Coronary artery (tissue), 2 donors: Measurements from ENCODE around the gene EEIG2.

Source experiments
- DNase-seq: peaks from one replicate; pipeline ENCODE4 v3.0.0-alpha.2; 2017; ENCODE audit warnings: low spot score
- H3K27ac ChIP-seq, 2 donors: fragments of 200-600 bp; sonication (generic); one replicate each; pipeline ENCODE4 v1.5.1; 2016 to 2019
- H3K4me3 ChIP-seq: fragments of 200-600 bp; sonication (generic); 2 replicates; pipeline ENCODE4 v1.5.1; 2016; ENCODE audit warnings: mild to moderate bottlenecking, moderate library complexity
- TF ChIP-seq, protein P1 (sequence below): fragments of 200-600 bp; sonication (generic); IDR thresholded peaks from one replicate; pipeline ENCODE4 v1.5.1; 2019; ENCODE audit warnings: antibody characterized with exemption

Gene EEIG2

DNA sequence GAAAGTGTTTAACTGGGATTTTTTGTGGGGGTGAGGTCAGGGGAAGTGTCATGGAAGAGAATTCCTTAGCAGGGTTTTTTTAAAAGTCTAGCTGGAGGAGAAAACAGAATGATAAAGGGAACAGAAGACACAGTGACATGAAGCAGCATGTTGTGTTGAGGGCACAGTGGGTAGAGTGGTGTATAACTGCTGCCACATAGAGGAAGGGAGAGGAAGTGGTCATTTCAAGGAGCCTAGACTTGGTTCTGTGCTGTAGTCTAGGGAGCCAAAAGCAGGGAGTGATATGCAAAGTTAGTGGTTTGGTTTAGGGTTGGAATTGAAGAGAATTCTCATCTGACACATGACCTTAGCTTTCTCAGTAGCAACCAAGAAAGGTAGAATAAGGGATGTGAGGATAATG lies 10.2 kb downstream of the EEIG2 start:
- H3K4me3 ChIP-seq, result no peak overlapping the region
- DNase-seq, result no peak
- no peak overlapping the region for H3K27ac ChIP-seq
- TF ChIP-seq, protein P1, sequence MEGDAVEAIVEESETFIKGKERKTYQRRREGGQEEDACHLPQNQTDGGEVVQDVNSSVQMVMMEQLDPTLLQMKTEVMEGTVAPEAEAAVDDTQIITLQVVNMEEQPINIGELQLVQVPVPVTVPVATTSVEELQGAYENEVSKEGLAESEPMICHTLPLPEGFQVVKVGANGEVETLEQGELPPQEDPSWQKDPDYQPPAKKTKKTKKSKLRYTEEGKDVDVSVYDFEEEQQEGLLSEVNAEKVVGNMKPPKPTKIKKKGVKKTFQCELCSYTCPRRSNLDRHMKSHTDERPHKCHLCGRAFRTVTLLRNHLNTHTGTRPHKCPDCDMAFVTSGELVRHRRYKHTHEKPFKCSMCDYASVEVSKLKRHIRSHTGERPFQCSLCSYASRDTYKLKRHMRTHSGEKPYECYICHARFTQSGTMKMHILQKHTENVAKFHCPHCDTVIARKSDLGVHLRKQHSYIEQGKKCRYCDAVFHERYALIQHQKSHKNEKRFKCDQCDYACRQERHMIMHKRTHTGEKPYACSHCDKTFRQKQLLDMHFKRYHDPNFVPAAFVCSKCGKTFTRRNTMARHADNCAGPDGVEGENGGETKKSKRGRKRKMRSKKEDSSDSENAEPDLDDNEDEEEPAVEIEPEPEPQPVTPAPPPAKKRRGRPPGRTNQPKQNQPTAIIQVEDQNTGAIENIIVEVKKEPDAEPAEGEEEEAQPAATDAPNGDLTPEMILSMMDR, result no peak

DNA sequence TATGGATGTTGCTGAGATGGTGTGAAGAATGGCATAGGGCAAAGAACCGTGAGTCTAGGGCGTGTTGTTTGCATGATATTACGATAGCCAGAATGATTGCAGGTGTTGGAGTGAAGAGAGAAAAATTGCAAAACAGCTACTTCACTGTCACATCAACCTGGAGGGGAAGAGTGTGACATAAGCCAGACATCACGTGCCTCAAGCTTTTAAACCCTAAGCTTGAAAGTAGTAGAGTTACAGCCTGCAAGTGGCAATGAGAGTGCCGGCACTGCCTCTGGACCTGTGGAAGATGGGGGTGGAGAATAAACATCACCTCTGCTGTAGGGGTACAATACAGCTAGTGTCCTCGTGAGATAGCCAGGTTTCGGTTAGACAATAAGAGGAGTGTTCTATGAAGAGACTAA lies 11.1 kb downstream of the EEIG2 start:
- DNase-seq, result no peak
- Histone ChIP-seq H3K4me3 (no peak overlapping the region), H3K27ac (no peak overlapping the region)
- TF ChIP-seq, protein P1, result no peak

DNA sequence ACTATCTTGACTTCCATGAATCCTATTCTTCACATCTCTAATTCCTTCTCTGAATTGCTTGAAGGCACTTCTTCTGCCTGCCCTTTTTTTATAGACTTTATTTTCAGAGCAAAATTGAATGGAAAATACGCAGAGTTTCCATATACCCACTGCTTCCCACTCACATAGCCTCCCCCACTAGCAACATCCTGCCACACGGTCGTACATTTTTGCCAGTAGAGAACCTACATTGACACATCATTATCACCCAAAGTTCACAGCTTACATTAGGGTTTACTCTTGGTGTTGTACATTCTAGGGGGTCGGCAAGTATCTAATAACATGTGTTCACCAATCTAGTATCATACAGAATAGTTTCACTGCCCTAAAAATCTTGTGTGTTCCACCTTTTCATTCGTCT lies 12.3 kb downstream of the EEIG2 start:
- no peak for DNase-seq
- TF ChIP-seq, protein P1, result no peak

DNA sequence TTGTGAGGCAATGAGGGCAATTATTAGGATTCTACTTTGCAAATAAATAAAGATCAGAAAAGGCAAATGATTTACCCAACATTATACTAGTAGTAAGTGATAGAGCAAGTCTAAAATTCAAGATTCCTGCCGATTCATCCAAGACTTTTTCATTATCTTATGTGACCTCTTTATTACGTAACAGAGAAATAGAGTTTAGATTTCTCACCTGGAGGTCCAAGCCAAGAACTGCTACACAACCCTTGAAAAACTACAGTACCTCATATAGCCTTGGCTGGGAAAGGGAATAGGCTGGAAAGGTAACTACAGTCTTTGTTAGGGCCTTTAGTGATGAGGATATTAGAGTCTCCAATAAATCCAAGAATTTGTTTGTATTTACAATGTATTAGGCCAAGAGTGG lies 13.3 kb downstream of the EEIG2 start:
- Histone ChIP-seq H3K4me3 (no peak overlapping the region), H3K27ac (no peak overlapping the region)
- DNase-seq, result no peak
- TF ChIP-seq, protein P1, result no peak

More for the DNA sequence above, 12.3 kb downstream of the EEIG2 start:
- H3K27ac ChIP-seq, result no peak overlapping the region
- no peak overlapping the region for H3K4me3 ChIP-seq

DNA sequence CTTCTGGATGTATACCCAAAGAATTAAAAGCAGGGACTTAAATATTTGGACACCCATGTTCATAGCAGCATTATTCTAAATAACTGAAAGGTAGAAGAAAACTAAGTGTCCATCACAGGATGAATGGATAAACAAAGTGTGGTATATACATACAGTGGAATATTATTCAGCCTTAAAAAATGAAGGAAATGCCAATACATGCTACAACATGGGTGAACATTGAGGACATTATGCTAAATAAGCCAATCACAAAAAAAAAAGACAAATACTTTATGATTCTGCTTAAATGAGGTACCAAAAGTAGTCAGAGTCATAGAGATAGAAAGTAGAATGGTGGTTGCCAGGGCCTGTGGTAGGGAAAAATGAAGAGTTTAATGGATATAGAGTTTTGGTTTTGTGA lies 14.1 kb downstream of the EEIG2 start:
- TF ChIP-seq, protein P1, result no peak
- no peak overlapping the region for H3K4me3 ChIP-seq
- H3K27ac ChIP-seq, result no peak overlapping the region

DNA sequence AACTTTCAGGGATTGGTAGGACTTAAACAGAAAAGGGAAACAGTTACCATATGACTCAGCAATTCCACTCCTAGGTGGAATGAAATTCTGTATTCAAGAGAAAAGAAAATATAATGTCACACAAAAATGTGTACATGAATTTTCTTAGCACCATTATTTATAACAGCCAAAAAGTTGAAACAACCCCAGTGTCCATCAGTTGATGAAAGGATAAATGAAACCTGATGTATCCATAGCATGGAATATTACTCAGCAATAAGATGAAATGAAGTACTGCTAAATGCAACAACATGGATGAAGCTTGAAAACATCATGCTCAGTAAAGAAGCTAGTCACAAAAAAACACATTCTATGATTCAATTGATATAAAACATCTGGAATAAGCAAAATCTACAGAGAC lies 15.5 kb downstream of the EEIG2 start:
- DNase-seq, result no peak
- TF ChIP-seq, protein P1, result no peak
- H3K27ac ChIP-seq, result no peak overlapping the region
- no peak overlapping the region for H3K4me3 ChIP-seq

More for the DNA sequence above, 14.1 kb downstream of the EEIG2 start:
- no peak for DNase-seq

DNA sequence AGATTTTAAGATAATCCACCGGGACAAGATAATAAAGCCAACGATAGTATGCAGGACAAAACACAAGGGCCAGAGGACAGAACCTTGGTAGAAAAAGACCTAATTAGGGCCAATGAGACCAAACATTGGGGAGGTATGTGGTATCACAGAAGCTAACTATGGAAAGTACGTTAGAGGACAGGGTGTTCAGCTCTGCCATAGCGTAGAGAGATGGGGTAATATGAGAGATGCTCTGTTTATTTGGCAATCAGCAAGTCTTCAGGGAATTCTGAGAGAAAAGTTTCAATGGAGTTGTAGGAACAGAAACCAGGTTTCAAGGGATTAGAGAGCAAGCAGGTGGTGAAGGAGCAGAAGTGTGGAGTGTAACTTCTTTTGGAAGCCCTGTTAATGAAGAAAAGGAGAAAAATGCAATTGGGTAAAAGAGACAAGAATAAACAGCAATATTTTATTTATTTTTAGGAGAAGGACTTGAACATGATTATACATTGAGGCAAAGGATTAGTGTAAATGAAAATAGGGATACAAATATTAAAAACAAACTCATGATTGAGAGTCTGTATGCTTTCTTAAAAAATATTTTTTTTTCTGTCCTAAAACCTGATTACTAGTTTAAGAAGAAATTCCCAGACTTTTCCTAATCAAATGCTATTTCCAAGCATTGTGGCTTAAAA lies 24.0 kb downstream of the EEIG2 start:
- H3K27ac ChIP-seq, result no peak overlapping the region
- TF ChIP-seq, protein P1, result no peak
- no peak overlapping the region for H3K4me3 ChIP-seq
- no peak for DNase-seq
